NCI-H748 (cell line): Measurements from ENCODE around the gene LSM12.

Experiments
- DNase-seq: peaks from one replicate; lab custom pipeline; 2025; ENCODE audit not compliant: unreplicated experiment; lab: John Stamatoyannopoulos, UW

Gene LSM12

GRCh38 chr17:43988301-43988700 lies 78.2 kb downstream of the LSM12 start:
- DNase-seq: no peak

GRCh38 chr17:43987131-43988021 lies 79.1 kb downstream of the LSM12 start:
- DNase-seq: no peak

GRCh38 chr17:43986225-43986981 lies 80.1 kb downstream of the LSM12 start:
- no peak for DNase-seq

- DNase-seq: no peak
These were observed 82.0 kb downstream of the LSM12 start for GRCh38 chr17:43984521-43984920.
